HCT116 (cell line): ENCODE data around the gene JOSD1. TPM values are rescaled to one million over a fixed set of nuclear protein-coding genes. Genes with fewer than 3 reads are reported as not detected.

Experiments used
- ATAC-seq: fragments of 200-7000 bp; cut with Tn5 transposase; 2 replicates; pipeline ENCODE4 v1.9.1; 2020; ENCODE audit warnings: mild to moderate bottlenecking, moderate library complexity
- BruUV-seq: library from RNA; stranded (reverse); fragments of 400-500 nt; replicated peaks from 2 replicates; lab custom pipeline; 2021; lab: Mats Ljungman, UMichigan
- CTCF ChIA-PET: fragments of 300-600 bp; sonication (Branson Sonifier 250); formaldehyde crosslinking; loops from one replicate; lab custom pipeline; 2021; ENCODE audit warnings: antibody characterized with exemption; lab: Charles Lee
- POLR2A ChIA-PET: fragments of 300-600, 350-600 bp; sonication (Branson Sonifier 250); formaldehyde crosslinking; loops from one replicate; lab custom pipeline; 2021; ENCODE audit warnings: antibody characterized with exemption; lab: Charles Lee
- RAD21 ChIA-PET, 2 experiments: fragments of 300-600 bp; sonication (Branson Sonifier 250); formaldehyde crosslinking; loops; one replicate each; lab custom pipeline; 2023; ENCODE audit warnings: low total read pairs in 2 of 2; ENCODE audit not compliant: uncharacterized antibody in 2 of 2, unreplicated experiment in 2 of 2, low non-redundant PET in 1 of 2; lab: Charles Lee
- DNase-seq: peaks from one replicate; pipeline ENCODE4 v3.0.0-alpha.2; 2010; ENCODE audit warnings: low read depth, low spot score
- H2AFZ ChIP-seq: fragments of 200-600 bp; shearing (Covaris generic), sonication (generic); 2 replicates; pipeline ENCODE4 v1.6.1; 2017; ENCODE audit warnings: low read depth, mixed run types, mixed read lengths, antibody characterized with exemption, low read length; ENCODE audit not compliant: poor library complexity, severe bottlenecking
- H3K27ac ChIP-seq: 2 replicates; pipeline ENCODE4 v1.5.1; 2012; ENCODE audit warnings: low read depth, low read length
- H3K27me3 ChIP-seq: fragments of 200-600 bp; sonication (generic); 2 replicates; pipeline ENCODE4 v1.6.1; 2016; ENCODE audit warnings: mixed run types, low read length, mixed read lengths; ENCODE audit not compliant: insufficient read depth
- H3K36me3 ChIP-seq, 2 experiments: fragments of 200-500 bp in 1 of 2; fragments of 200-600 bp in 1 of 2; sonication (Bioruptor generic) in 1 of 2; sonication (generic) in 1 of 2; 2 replicates each; pipeline versions ENCODE4 v1.5.1 to v1.6.1; 2014 to 2016; ENCODE audit warnings: low read length in 2 of 2, inconsistent platforms in 1 of 2, mixed read lengths in 1 of 2, mixed run types in 1 of 2; ENCODE audit not compliant: insufficient read depth in 2 of 2, control insufficient read depth in 1 of 2
- H3K4me1 ChIP-seq, 2 experiments: fragments of 200-600 bp in 1 of 2; sonication (generic) in 1 of 2; 2 replicates each; pipeline versions ENCODE4 v1.5.1 to v1.6.1; 2012 to 2017; ENCODE audit warnings: low read length in 2 of 2, inconsistent platforms in 1 of 2, mild to moderate bottlenecking in 1 of 2, mixed read lengths in 1 of 2, mixed run types in 1 of 2, moderate library complexity in 1 of 2; ENCODE audit not compliant: insufficient read depth in 2 of 2, control insufficient read depth in 1 of 2
- H3K4me2 ChIP-seq: fragments of 200-600 bp; sonication (generic); 2 replicates; pipeline ENCODE4 v1.6.1; 2017; ENCODE audit warnings: mixed run types, low read length, mixed read lengths
- H3K4me3 ChIP-seq, 2 experiments: fragments of 200-600 bp in 1 of 2; sonication (generic) in 1 of 2; replicated peaks in 1 of 2; 2 replicates each; pipeline ENCODE4 v1.5.1; 2011 to 2016; ENCODE audit warnings: low read length in 2 of 2, control low read depth in 1 of 2, low read depth in 1 of 2, mild to moderate bottlenecking in 1 of 2, mixed read lengths in 1 of 2, mixed run types in 1 of 2
- H3K79me2 ChIP-seq: fragments of 200-600 bp; sonication (generic); 2 replicates; pipeline ENCODE4 v1.6.1; 2017; ENCODE audit warnings: mild to moderate bottlenecking, mixed run types, low read length, moderate library complexity, mixed read lengths; ENCODE audit not compliant: insufficient read depth
- H3K9ac ChIP-seq: fragments of 200-600 bp; sonication (generic); 2 replicates; pipeline ENCODE4 v1.6.1; 2016; ENCODE audit warnings: low read length, mixed read lengths
- H3K9me2 ChIP-seq: fragments of 200-600 bp; sonication (generic), shearing (Covaris generic); 2 replicates; pipeline ENCODE4 v1.6.1; 2017; ENCODE audit warnings: mixed run types, mild to moderate bottlenecking, moderate library complexity; ENCODE audit not compliant: insufficient read depth
- H3K9me3 ChIP-seq, 2 experiments: fragments of 200-500 bp in 1 of 2; fragments of 200-600 bp in 1 of 2; sonication (Bioruptor generic) in 1 of 2; sonication (generic) in 1 of 2; 2 replicates each; pipeline ENCODE4 v1.6.1; 2014 to 2017; ENCODE audit warnings: low read length in 2 of 2, mixed read lengths in 2 of 2, inconsistent platforms in 1 of 2, low read depth in 1 of 2, mild to moderate bottlenecking in 1 of 2, mixed run types in 1 of 2, moderate library complexity in 1 of 2; ENCODE audit not compliant: control insufficient read depth in 1 of 2, insufficient read depth in 1 of 2
- H4K20me1 ChIP-seq: fragments of 200-600 bp; sonication (generic), shearing (Covaris generic); 2 replicates; pipeline ENCODE4 v1.6.1; 2017; ENCODE audit warnings: mixed run types, mild to moderate bottlenecking, moderate library complexity; ENCODE audit not compliant: insufficient read depth
- EGR1 ChIP-seq: IDR thresholded peaks from 2 replicates; pipeline ENCODE4 v1.6.1; 2012; ENCODE audit warnings: low read depth
- ELF1 ChIP-seq: IDR thresholded peaks from 2 replicates; pipeline ENCODE4 v1.6.1; 2012; ENCODE audit warnings: low read depth, borderline replicate concordance
- EZH2 ChIP-seq: fragments of 200-600 bp; sonication (generic); IDR thresholded peaks from 2 replicates; pipeline ENCODE4 v1.6.1; 2017; ENCODE audit warnings: antibody characterized with exemption, mixed run types
- EZH2phosphoT487 ChIP-seq: fragments of 200-600 bp; IDR thresholded peaks from 2 replicates; pipeline ENCODE4 v1.6.1; 2018; ENCODE audit warnings: antibody characterized with exemption, borderline replicate concordance
- FOSL1 ChIP-seq: IDR thresholded peaks from 2 replicates; pipeline ENCODE4 v1.6.1; 2012; ENCODE audit warnings: low read depth
- JUND ChIP-seq: IDR thresholded peaks from 2 replicates; pipeline ENCODE4 v1.6.1; 2012
- POLR2A ChIP-seq: IDR thresholded peaks from 2 replicates; pipeline ENCODE4 v1.7.0; 2011; ENCODE audit warnings: borderline replicate concordance; ENCODE audit not compliant: insufficient read depth, insufficient read length; ENCODE audit errors: extremely low read depth
- POLR2AphosphoS5 ChIP-seq: IDR thresholded peaks from 2 replicates; pipeline ENCODE4 v1.6.1; 2011; ENCODE audit warnings: mild to moderate bottlenecking, low read depth, low read length, moderate library complexity
- RAD21 ChIP-seq: IDR thresholded peaks from 2 replicates; pipeline ENCODE4 v1.6.1; 2012; ENCODE audit warnings: low read depth, mild to moderate bottlenecking
- SIN3A ChIP-seq: IDR thresholded peaks from 2 replicates; pipeline ENCODE4 v1.6.1; 2012; ENCODE audit warnings: low read depth
- SP1 ChIP-seq: IDR thresholded peaks from 2 replicates; pipeline ENCODE4 v1.6.1; 2012; ENCODE audit warnings: low read depth
- SRF ChIP-seq: IDR thresholded peaks from 2 replicates; pipeline ENCODE4 v1.6.1; 2012; ENCODE audit warnings: low read depth
- TCF7L2 ChIP-seq: IDR thresholded peaks from 2 replicates; pipeline ENCODE4 v1.7.0; 2011; ENCODE audit warnings: borderline replicate concordance, inconsistent platforms; ENCODE audit not compliant: insufficient read depth, insufficient read length; ENCODE audit errors: extremely low read depth
- YY1 ChIP-seq: IDR thresholded peaks from 2 replicates; pipeline ENCODE4 v1.6.1; 2011; ENCODE audit warnings: low read length, low read depth, moderate library complexity, mild to moderate bottlenecking; ENCODE audit not compliant: insufficient replicate concordance; ENCODE audit errors: extremely low read depth
- ZFX ChIP-seq: fragments of 450-650 bp; IDR thresholded peaks from 2 replicates; pipeline ENCODE4 v1.6.1; 2017
- ZNF274 ChIP-seq: fragments of 200-500 bp; sonication (Bioruptor generic); IDR thresholded peaks from 2 replicates; pipeline ENCODE4 v1.6.1; 2014; ENCODE audit warnings: mild to moderate bottlenecking, low read depth, low read length, inconsistent platforms
- intact Hi-C: fragments of 100-400 bp; cut with micrococcal nuclease; formaldehyde crosslinking; loops from 2 replicates; pipeline ENCODE4 v1.10.0; 2022
- total RNA-seq: library from RNA; stranded (reverse); gene quantifications from one replicate; pipeline ENCODE4 v1.2.1, GENCODE V29; 2021; ENCODE audit not compliant: unreplicated experiment
- TF ChIP-seq, protein P1 (sequence below): IDR thresholded peaks from 2 replicates; pipeline ENCODE4 v1.6.1; 2011; ENCODE audit warnings: mild to moderate bottlenecking, low read length, moderate library complexity; ENCODE audit not compliant: insufficient replicate concordance; ENCODE audit errors: extremely low read depth
- TF ChIP-seq, protein P2 (sequence below): IDR thresholded peaks from 2 replicates; pipeline ENCODE4 v1.6.1; 2012; ENCODE audit warnings: low read depth
- TF ChIP-seq, protein P3 (sequence below): IDR thresholded peaks from 2 replicates; pipeline ENCODE4 v1.6.1; 2012

The JOSD1 gene
- total RNA-seq, 1 experiment from 2014 or later = 67.3 TPM

DNA sequence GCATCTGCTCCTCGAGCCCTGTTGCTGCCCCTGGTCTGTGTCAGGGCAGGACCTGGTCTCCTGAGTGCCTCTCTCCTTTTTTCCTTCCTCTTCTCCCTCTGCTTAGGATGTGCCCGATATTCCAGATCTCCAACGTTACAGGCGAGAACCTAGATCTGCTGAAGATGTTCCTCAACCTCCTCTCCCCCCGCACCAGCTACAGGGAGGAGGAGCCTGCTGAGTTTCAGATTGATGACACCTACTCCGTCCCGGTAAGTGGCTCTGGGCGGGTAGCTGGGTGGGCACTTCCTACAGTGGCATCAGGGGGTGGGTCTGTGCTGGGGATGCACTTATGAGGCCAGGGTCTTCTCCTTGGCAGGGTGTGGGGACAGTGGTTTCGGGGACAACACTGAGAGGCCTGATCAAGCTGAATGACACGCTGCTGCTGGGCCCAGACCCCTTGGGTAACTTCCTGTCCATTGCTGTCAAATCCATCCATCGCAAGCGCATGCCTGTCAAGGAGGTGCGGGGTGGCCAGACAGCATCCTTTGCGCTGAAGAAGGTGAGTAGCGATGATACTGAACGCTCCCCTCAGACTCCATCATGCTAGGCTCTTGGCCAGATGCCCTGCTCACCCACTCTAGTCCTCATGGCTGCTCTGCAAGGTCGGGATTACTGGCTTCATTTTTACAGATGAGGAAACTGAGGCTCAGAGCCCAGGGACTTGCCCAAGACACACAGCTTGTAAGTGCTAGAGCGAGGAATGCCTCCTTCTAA is 25.3 kb upstream of the JOSD1 start:
- ChIA-PET POLR2A (no interaction called here), RAD21 (no interaction called here), CTCF (interaction anchor here (1.9 kb wide), 1 partner anchor 674 kb away, joined by 11 read pairs; no protein-coding TSS in a partner anchor)
- Histone ChIP-seq H3K4me2 (no peak overlapping the region), H4K20me1 (no peaks in the 10 kb centered on the region), H3K4me3 (no peak overlapping the region), H3K4me1 (no peaks in the 10 kb centered on the region), H2AFZ (no peak overlapping the region), H3K79me2 (no peaks in the 10 kb centered on the region), H3K27ac (no peak overlapping the region), H3K9ac (no peak overlapping the region), H3K36me3 (peaks cover 61 to 65% of the 10 kb centered on the region in 2 experiments; a peak in 3 of 4 replicates), H3K9me3 (no peaks in the 10 kb centered on the region), H3K27me3 (no peaks in the 10 kb centered on the region), H3K9me2 (no peaks in the 10 kb centered on the region)
- ATAC-seq (no peak), DNase-seq (no peak)
- BruUV-seq = no TSS peak
- intact Hi-C loops = no loop called here
- TF ChIP-seq, protein P1, sequence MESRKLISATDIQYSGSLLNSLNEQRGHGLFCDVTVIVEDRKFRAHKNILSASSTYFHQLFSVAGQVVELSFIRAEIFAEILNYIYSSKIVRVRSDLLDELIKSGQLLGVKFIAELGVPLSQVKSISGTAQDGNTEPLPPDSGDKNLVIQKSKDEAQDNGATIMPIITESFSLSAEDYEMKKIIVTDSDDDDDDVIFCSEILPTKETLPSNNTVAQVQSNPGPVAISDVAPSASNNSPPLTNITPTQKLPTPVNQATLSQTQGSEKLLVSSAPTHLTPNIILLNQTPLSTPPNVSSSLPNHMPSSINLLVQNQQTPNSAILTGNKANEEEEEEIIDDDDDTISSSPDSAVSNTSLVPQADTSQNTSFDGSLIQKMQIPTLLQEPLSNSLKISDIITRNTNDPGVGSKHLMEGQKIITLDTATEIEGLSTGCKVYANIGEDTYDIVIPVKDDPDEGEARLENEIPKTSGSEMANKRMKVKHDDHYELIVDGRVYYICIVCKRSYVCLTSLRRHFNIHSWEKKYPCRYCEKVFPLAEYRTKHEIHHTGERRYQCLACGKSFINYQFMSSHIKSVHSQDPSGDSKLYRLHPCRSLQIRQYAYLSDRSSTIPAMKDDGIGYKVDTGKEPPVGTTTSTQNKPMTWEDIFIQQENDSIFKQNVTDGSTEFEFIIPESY = no peak
- TF ChIP-seq FOSL1 = no peak
- TF ChIP-seq YY1 = no peak
- no peak for TF ChIP-seq EZH2phosphoT487
- TF ChIP-seq SP1 = no peak
- TF ChIP-seq, protein P2, sequence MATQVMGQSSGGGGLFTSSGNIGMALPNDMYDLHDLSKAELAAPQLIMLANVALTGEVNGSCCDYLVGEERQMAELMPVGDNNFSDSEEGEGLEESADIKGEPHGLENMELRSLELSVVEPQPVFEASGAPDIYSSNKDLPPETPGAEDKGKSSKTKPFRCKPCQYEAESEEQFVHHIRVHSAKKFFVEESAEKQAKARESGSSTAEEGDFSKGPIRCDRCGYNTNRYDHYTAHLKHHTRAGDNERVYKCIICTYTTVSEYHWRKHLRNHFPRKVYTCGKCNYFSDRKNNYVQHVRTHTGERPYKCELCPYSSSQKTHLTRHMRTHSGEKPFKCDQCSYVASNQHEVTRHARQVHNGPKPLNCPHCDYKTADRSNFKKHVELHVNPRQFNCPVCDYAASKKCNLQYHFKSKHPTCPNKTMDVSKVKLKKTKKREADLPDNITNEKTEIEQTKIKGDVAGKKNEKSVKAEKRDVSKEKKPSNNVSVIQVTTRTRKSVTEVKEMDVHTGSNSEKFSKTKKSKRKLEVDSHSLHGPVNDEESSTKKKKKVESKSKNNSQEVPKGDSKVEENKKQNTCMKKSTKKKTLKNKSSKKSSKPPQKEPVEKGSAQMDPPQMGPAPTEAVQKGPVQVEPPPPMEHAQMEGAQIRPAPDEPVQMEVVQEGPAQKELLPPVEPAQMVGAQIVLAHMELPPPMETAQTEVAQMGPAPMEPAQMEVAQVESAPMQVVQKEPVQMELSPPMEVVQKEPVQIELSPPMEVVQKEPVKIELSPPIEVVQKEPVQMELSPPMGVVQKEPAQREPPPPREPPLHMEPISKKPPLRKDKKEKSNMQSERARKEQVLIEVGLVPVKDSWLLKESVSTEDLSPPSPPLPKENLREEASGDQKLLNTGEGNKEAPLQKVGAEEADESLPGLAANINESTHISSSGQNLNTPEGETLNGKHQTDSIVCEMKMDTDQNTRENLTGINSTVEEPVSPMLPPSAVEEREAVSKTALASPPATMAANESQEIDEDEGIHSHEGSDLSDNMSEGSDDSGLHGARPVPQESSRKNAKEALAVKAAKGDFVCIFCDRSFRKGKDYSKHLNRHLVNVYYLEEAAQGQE = no peak
- TF ChIP-seq, protein P3, sequence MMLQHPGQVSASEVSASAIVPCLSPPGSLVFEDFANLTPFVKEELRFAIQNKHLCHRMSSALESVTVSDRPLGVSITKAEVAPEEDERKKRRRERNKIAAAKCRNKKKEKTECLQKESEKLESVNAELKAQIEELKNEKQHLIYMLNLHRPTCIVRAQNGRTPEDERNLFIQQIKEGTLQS = no peak
- TF ChIP-seq TCF7L2 = no peak
- TF ChIP-seq ZFX = no peak
- TF ChIP-seq ELF1 = no peak
- TF ChIP-seq SIN3A = no peak
- TF ChIP-seq POLR2A = no peak
- TF ChIP-seq POLR2AphosphoS5 = no peak
- TF ChIP-seq EZH2 = no peak
- TF ChIP-seq RAD21 = no peak
- TF ChIP-seq JUND = no peak
- no peak for TF ChIP-seq EGR1
- TF ChIP-seq SRF = no peak
- TF ChIP-seq ZNF274 = no peak
